Right kidney (tissue), 1 donor: ENCODE results near the gene SLCO4C1.

Source experiments
- DNase-seq: peaks from one replicate; pipeline ENCODE4 v3.0.0-alpha.2; 2016

Gene SLCO4C1

GRCh38 chr5:102277144-102277543 lies 18.9 kb downstream of the SLCO4C1 start:
- DNase-seq = no peak

GRCh38 chr5:102271759-102272158 lies 24.3 kb downstream of the SLCO4C1 start:
- no peak for DNase-seq

GRCh38 chr5:102270036-102270435 lies 26.0 kb downstream of the SLCO4C1 start:
- DNase-seq = no peak

- DNase-seq = no peak
Observed at GRCh38 chr5:102262688-102263087, 33.4 kb downstream of the SLCO4C1 start.

GRCh38 chr5:102249381-102249780 lies 46.7 kb downstream of the SLCO4C1 start:
- DNase-seq = no peak

GRCh38 chr5:102243213-102243612 lies 52.9 kb downstream of the SLCO4C1 start:
- no peak for DNase-seq

- no peak for DNase-seq
Observed at GRCh38 chr5:102241809-102242421, 54.2 kb downstream of the SLCO4C1 start.

GRCh38 chr5:102231693-102232619 lies 64.1 kb downstream of the SLCO4C1 start:
- DNase-seq = no peak

- no peak for DNase-seq
Observed at GRCh38 chr5:102229685-102230084, 66.4 kb downstream of the SLCO4C1 start.

- no peak for DNase-seq
Observed at GRCh38 chr5:102226321-102226720, 69.8 kb downstream of the SLCO4C1 start.

- no peak for DNase-seq
Observed at GRCh38 chr5:102223542-102224477, 72.3 kb downstream of the SLCO4C1 start.

GRCh38 chr5:102222772-102223171 lies 73.3 kb downstream of the SLCO4C1 start:
- no peak for DNase-seq

GRCh38 chr5:102221949-102222348 lies 74.1 kb downstream of the SLCO4C1 start:
- no peak for DNase-seq

- DNase-seq = no peak
Observed at GRCh38 chr5:102218159-102218558, 77.9 kb downstream of the SLCO4C1 start.

GRCh38 chr5:102216678-102217077 lies 79.4 kb downstream of the SLCO4C1 start:
- DNase-seq = no peak

GRCh38 chr5:102211165-102211564 lies 84.9 kb downstream of the SLCO4C1 start:
- no peak for DNase-seq

- no peak for DNase-seq
Observed at GRCh38 chr5:102200861-102201260, 95.2 kb downstream of the SLCO4C1 start.

GRCh38 chr5:102196481-102196880 lies 99.6 kb downstream of the SLCO4C1 start:
- DNase-seq = no peak
